Lung (tissue), 12 donors: ENCODE results near the gene SLC13A5. TPM values are rescaled to one million over a fixed set of nuclear protein-coding genes. Genes with fewer than 3 reads are reported as not detected.

Experiments used
- ATAC-seq: fragments of 200-7000 bp; cut with Tn5 transposase; one replicate; pipeline ENCODE4 v1.9.1; 2020; ENCODE audit warnings: moderate number of reproducible peaks; ENCODE audit not compliant: insufficient read depth, low FRiP score
- DNase-seq, 3 donors: peaks; one replicate each; pipeline ENCODE4 v3.0.0-alpha.2; 2013 to 2017
- H3K27ac ChIP-seq, 2 donors: one replicate each; pipeline ENCODE4 v1.5.1; 2013; ENCODE audit warnings: mild to moderate bottlenecking in 2 of 2, moderate library complexity in 2 of 2, control low read depth in 1 of 2, inconsistent platforms in 1 of 2, low read depth in 1 of 2, low read length in 1 of 2
- H3K27me3 ChIP-seq, 3 donors: one replicate each; pipeline ENCODE4 v1.5.1; 2013; ENCODE audit warnings: low read length in 2 of 3; ENCODE audit not compliant: control insufficient read depth in 3 of 3, insufficient read depth in 3 of 3
- H3K36me3 ChIP-seq, 4 donors: one replicate each; pipeline ENCODE4 v1.5.1; 2013; ENCODE audit warnings: low read length in 4 of 4, mild to moderate bottlenecking in 1 of 4, moderate library complexity in 1 of 4; ENCODE audit not compliant: control insufficient read depth in 4 of 4, insufficient read depth in 4 of 4
- H3K4me1 ChIP-seq, 5 donors: one replicate each; pipeline ENCODE4 v1.5.1; 2013; ENCODE audit warnings: low read length in 5 of 5, mild to moderate bottlenecking in 2 of 5, moderate library complexity in 1 of 5; ENCODE audit not compliant: control insufficient read depth in 5 of 5, insufficient read depth in 5 of 5
- H3K4me3 ChIP-seq: one replicate; pipeline ENCODE4 v1.5.1; 2013; ENCODE audit warnings: mild to moderate bottlenecking, control low read depth, moderate library complexity
- H3K9ac ChIP-seq, 2 donors: one replicate each; pipeline ENCODE4 v1.5.1; 2013; ENCODE audit warnings: low read length in 2 of 2, control low read depth in 1 of 2; ENCODE audit not compliant: insufficient read depth in 1 of 2
- H3K9me3 ChIP-seq, 4 donors: one replicate each; pipeline ENCODE4 v1.5.1; 2013; ENCODE audit warnings: low read length in 3 of 4, mild to moderate bottlenecking in 1 of 4, moderate library complexity in 1 of 4; ENCODE audit not compliant: control insufficient read depth in 4 of 4, insufficient read depth in 3 of 4
- WGBS, 2 donors: extraction: QIAGEN DNeasy Blood & Tissue Kit; methylation state at CpG; one replicate each; pipeline ENCODE4 v1.1.7; 2013; 5-methylcytosine and 5-hydroxymethylcytosine counted together
- polyA plus RNA-seq, 2 donors: library from polyadenylated mRNA; stranded (reverse); fragments of 200-250 nt; gene quantifications; one replicate each; pipeline ENCODE4 v1.2.1, GENCODE V29; 2013
- total RNA-seq, 2 donors: library from RNA; depleted of rRNA in 1 of 2; stranded (reverse); fragments of >200 nt in 1 of 2; gene quantifications; one replicate each; pipeline ENCODE4 v1.2.1, GENCODE V29; 2014 to 2021
- TF ChIP-seq, protein P1 (sequence below): IDR thresholded peaks from 2 replicates; pipeline ENCODE4 v1.5.1; 2012; ENCODE audit warnings: mild to moderate bottlenecking; ENCODE audit errors: control extremely low read depth, extremely low read depth
- donor health status: control.
- donor health status: control.
- donor health status: Bipolar disorder and iron deficiency.
- donor health status: healthy.
- donor health status: DM: yes; HTN: yes; CAD: no.

Gene SLC13A5
- total and polyA plus RNA-seq, 4 donors, result 0.18 TPM; not detected in 3

DNA sequence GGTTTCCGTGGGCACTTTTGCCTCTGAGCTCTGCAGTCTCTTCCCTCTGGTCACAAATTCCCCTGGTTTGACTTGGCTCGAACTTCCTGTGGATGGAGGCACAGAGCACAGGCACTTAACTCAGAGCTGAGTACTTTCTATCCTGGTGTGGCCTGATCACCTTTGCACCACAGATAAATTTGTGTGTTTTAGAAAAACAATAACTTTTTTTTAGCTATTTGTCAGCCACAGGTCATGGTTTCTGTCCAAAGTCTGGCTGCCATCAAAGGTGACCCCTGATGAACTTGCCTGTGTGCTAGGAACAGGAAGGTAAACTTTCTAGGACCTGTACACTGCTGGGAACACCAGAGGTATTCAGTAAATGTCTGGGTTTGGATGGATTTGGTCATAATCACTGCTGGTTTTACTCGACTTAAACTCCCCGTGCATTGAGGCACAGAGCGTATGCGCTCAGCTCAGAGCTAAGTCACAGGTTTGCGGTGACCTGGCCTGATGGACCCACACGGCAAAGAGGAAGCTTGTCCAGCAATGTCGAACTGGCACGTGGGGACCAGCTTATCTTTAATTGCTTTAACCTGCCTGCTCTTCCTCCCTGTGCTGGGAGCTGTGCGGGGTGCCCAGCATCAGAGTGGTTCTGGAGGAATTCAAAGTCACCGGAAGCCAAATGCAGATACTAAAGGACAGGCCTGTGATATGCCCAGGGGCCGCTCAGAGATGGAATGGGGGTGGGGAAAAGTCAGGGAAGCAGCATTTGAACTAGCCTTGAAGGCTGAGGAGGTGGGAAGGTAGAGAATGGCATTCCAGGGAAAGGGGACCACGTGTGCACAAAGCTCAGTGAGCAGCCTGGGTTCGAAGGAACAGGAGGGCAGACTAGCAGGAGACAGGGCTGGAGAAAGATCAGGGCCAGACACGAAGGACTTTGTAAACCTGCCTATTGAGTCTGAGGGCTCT lies 12.9 kb downstream of the SLC13A5 start:
- Histone ChIP-seq H3K4me1 (peaks cover 0 to 5% (median 0%) of the 10 kb centered on the region in 5 donors), H3K9me3 (peaks cover 0 to 2% (median 0%) of the 10 kb centered on the region in 4 donors), H3K27ac (no peak overlapping the region), H3K27me3 (peaks cover 0 to 3% (median 0%) of the 10 kb centered on the region in 3 donors), H3K36me3 (no peaks in the 10 kb centered on the region), H3K9ac (no peak overlapping the region), H3K4me3 (no peak overlapping the region)
- DNase-seq (no peak), ATAC-seq (no peak)
- 69 to 82% methylated on average over 16 of the region's 16 CpGs for WGBS, 2 donors
- TF ChIP-seq, protein P1, sequence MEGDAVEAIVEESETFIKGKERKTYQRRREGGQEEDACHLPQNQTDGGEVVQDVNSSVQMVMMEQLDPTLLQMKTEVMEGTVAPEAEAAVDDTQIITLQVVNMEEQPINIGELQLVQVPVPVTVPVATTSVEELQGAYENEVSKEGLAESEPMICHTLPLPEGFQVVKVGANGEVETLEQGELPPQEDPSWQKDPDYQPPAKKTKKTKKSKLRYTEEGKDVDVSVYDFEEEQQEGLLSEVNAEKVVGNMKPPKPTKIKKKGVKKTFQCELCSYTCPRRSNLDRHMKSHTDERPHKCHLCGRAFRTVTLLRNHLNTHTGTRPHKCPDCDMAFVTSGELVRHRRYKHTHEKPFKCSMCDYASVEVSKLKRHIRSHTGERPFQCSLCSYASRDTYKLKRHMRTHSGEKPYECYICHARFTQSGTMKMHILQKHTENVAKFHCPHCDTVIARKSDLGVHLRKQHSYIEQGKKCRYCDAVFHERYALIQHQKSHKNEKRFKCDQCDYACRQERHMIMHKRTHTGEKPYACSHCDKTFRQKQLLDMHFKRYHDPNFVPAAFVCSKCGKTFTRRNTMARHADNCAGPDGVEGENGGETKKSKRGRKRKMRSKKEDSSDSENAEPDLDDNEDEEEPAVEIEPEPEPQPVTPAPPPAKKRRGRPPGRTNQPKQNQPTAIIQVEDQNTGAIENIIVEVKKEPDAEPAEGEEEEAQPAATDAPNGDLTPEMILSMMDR, result no peak

DNA sequence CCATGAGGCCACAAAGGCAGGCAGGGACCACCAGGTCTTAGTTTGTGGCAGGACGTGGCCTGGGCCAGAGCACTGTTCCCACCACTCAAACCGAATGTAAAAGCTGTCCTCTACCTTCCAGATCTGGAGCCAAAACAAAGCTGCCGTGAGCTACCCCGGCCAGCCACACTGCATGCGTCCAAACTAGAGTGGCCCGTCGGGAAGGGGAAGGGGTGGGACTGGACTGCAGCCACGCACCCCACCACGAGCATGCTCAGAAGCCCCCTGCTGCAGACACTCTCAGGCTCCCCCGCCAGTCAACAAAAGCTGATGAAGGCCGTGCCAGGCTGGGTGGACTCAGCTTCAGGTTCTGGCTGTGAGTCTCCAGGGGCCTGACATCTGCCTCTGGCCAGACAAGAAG lies 15.2 kb downstream of the SLC13A5 start:
- TF ChIP-seq, protein P1, result no peak
- WGBS, 2 donors, result 80 to 86% methylated on average over 11 of the region's 11 CpGs
- no peak overlapping the region for H3K9ac ChIP-seq
- DNase-seq (no peak), ATAC-seq (no peak)
- no peaks in the 10 kb centered on the region for H3K9me3 ChIP-seq
- no peak overlapping the region for H3K4me3 ChIP-seq
- no peaks in the 10 kb centered on the region for H3K27me3 ChIP-seq
- H3K4me1 ChIP-seq, result peaks cover 0 to 5% (median 0%) of the 10 kb centered on the region in 5 donors
- H3K36me3 ChIP-seq, result no peaks in the 10 kb centered on the region
- H3K27ac ChIP-seq, result no peak overlapping the region

DNA sequence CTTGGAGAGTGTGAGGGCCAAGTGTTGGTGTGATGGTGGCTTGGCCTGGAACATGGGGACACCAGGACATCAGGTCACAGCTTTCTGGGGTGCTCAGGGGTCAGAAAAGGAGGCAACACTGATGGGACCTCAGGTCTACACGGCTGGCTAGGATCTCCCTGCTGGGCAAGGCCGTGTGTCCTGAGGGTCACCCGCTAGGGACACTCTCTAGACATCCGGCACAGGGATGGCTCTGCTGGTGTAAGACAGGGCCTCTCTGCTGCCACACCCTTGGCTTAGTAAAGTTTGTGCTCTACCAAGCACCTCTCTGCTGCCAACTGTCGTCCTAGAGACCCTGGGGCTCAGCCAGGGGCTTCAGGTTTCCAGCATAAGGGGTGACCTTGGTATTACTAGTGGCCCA lies 16.3 kb downstream of the SLC13A5 start:
- Histone ChIP-seq H3K9ac (no peak overlapping the region), H3K27ac (no peak overlapping the region), H3K4me3 (no peak overlapping the region), H3K36me3 (no peaks in the 10 kb centered on the region), H3K9me3 (no peaks in the 10 kb centered on the region), H3K4me1 (peaks cover 0 to 5% (median 0%) of the 10 kb centered on the region in 5 donors), H3K27me3 (no peaks in the 10 kb centered on the region)
- TF ChIP-seq, protein P1, result no peak
- DNase-seq, result no peak
- no peak for ATAC-seq
- 89 to 93% methylated on average over 5 of the region's 5 CpGs for WGBS, 2 donors
